ENCODE measurements around the gene C16orf82. TPM values are rescaled to one million over a fixed set of nuclear protein-coding genes. Genes with fewer than 3 reads are reported as not detected.
"Not testable (repeated sequence)": the region's sequence is repeated elsewhere in the genome, so short reads cannot be mapped to it uniquely, and the experiment has no call there.

C16orf82 gene
- total RNA-seq, 1 donor from 2014 or later = not detected

GRCh38 chr16:27086031-27086430, 19.3 kb downstream of the C16orf82 start:
- DNase-seq (ENCODE audit: extremely low read depth, low read depth, low spot score) = not testable (repeated sequence)

- no peak for DNase-seq (ENCODE audit: extremely low read depth, low read depth, low spot score)
Observed at GRCh38 chr16:27088216-27088615, 21.5 kb downstream of the C16orf82 start.

DNA sequence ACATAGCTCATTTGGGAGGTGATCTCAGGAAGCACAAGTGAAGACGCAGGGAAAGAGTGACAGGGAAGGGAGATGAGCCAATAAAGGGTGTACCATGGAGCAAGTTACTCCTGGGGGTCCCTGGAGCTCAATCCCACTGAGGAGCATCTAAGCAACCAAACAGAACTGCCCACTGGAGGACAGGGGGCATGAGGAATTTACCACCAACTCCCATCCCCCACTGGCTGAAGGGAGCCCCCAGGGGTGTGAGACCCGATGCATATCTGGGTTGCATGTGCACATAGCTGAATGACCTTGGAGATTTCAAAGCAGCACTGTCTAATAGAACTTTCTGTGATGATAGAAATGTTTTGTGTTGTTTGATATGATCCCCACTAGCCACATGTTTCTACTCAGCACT, 29.6 kb downstream of the C16orf82 start:
- no peak for DNase-seq (ENCODE audit: extremely low read depth, low read depth, low spot score)

GRCh38 chr16:27097800-27098230, 31.1 kb downstream of the C16orf82 start:
- no peak for DNase-seq (ENCODE audit: extremely low read depth, low read depth, low spot score)

- no peak for DNase-seq (ENCODE audit: extremely low read depth, low read depth, low spot score)
Observed at GRCh38 chr16:27098366-27099049, 31.8 kb downstream of the C16orf82 start.

- DNase-seq (ENCODE audit: extremely low read depth, low read depth, low spot score) = no peak
Observed at GRCh38 chr16:27102701-27103575, 36.2 kb downstream of the C16orf82 start.

- DNase-seq (ENCODE audit: extremely low read depth, low read depth, low spot score) = no peak
Observed at GRCh38 chr16:27103954-27104353, 37.2 kb downstream of the C16orf82 start.

DNA sequence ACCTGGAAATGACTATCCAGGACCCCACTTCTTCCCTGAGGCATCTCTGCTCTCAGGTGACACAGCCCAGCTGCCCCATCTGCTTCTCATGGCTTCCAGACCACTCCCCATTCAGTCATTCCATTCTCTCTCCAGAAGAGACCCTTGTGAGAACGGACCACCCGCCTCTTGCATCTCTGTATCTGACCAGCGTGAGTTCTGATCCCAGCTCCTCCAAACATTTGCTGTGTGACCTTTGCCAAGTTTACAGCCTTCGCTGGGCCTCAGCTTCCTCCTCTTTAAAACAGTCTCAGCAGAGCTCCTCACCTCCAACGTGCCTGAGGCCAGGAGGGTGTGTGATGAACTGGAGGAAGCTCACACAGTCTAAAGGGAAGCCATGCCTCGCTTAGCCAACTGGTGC, 39.6 kb downstream of the C16orf82 start:
- DNase-seq (ENCODE audit: extremely low read depth, low read depth, low spot score) = no peak

- DNase-seq (ENCODE audit: extremely low read depth, low read depth, low spot score) = no peak
Observed at GRCh38 chr16:27107185-27107592, 40.5 kb downstream of the C16orf82 start.

DNA sequence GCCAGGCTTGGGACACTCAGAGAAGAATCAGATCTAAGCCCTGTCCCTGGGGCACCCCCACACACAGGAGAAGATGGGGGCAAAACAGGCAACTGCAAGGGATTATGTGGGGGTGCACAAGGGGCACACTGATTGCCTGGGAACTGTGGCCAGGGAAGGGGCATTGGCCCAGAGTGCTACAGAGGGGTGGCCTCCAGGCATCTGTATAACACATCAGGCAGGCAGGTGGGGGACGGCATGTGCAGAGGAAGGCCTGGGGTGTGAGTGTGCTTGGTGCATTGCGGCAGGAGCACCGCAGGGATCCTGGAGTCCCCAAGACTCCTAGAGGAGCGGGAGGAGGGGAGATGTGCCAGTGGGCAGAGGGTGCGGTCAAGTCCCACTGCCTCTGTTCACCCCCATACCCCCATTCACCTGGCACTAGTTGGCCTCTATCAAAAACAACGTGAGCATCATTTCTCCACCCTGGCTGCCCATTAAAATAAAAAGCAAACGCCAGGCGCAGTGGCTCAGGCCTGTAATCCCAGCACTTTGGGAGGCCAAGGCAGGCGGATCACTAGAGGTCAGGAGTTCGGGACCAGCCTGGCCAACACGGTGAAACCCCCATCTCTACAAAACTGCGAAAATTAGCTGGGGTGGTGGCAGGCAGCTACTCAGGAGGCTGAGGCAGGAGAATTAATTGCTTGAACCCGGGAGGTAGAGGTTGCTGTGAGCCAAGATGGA, 41.5 kb downstream of the C16orf82 start:
- DNase-seq (ENCODE audit: extremely low read depth, low read depth, low spot score) = no peak

DNA sequence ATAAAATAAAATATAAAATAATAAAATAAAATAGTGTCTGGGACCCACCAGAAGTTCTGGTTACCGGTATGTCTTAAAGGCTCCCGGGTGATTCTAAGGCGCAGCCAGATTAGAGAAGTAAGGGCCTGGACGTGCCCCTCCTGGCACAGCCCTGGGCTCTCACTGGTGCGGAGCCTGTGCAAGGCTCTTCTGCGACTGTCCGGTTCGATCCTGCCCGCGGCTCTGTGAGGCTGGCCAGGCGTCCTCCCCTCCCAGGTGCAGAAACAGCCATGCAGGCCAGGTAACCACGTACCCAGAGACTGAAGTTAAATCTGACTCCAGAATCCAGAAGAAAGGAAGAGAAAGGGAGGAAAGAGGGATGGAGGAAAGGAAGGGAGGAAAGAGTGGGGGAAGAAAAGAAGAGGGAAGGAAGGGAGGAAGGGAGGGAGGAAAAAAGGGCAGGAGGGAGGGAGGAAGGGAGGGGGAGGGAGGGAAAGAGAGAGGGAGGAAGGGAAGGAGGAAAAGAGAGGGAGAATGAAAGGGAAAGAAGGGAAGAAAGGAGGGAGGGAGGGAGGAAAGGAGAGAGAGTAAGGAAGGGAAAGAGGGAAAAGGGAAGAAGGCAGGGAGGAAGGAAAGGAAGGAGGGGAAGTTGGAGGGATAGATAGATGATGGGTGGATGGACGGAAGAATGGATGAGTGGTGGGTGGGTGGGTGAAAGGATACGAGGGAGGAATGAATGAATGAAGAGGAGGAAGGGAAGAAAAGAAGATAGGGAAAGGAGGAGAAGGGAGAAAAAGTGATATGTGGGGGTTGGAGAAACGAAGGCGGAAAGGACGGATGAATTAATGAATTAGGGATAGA, 42.3 kb downstream of the C16orf82 start:
- DNase-seq (ENCODE audit: extremely low read depth, low read depth, low spot score) = no peak

GRCh38 chr16:27109666-27110523, 43.2 kb downstream of the C16orf82 start:
- DNase-seq (ENCODE audit: extremely low read depth, low read depth, low spot score) = no peak

- DNase-seq (ENCODE audit: extremely low read depth, low read depth, low spot score) = no peak
Observed at GRCh38 chr16:27110524-27110896, 43.8 kb downstream of the C16orf82 start.

GRCh38 chr16:27111486-27111885, 44.8 kb downstream of the C16orf82 start:
- DNase-seq (ENCODE audit: extremely low read depth, low read depth, low spot score) = no peak

DNA sequence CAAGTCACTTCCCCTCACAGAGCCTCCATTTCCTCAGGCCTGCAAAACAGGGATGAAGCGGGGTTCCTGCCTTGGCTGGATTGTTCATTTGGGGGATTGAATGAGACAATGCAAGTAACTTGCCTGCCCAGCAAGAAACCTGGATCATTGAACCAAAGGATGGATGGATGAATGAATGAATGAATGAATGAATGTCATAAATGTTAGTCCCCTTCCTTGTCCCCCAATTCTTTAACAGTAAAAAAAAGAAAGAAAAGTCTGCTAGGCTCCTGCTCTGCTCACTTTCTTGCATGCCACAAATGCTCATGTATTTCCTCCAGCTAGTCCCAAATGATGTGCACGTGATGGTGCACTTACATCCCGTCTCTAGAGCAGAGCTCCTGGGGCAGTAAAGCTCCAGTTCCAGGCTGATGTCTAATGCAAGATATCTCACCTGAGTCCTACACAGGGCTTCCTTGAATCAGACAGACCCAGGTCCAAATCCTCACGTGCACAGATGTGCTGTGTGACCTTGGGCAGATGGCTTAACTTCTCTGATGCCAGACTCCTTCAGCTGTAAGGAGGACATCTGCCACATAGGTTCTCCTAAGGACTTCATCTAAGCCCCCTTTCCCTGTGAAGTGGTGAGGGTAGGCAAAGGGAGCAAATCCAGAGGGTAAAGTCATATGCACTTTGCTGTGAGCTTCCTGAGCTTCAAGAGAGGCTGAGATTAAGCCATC, 45.5 kb downstream of the C16orf82 start:
- no peak for DNase-seq (ENCODE audit: extremely low read depth, low read depth, low spot score)

DNA sequence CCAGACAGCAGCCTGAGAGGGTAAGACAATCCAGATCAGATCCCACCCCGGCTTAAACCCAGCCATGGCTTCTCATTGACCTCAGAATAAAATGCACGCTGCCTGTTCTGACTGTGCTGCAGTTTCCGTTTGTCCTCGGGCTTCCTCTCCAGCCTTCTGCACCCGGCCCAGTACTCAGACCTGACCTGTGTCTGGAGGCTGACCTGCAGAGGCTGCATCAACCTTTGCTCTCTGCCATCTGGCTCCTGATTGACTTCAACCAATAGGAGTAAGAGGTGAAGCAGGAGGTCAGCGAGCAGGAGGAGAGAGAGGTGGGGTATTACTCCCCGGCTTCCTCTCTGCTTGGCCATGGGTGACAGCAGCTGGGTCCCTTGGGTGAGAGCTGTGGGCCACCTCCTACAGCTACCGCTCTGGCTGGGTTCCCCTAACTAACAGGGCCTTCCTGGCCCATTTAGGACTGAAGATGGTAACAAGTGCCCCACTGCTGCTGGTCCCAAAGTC, 46.7 kb downstream of the C16orf82 start:
- DNase-seq (ENCODE audit: extremely low read depth, low read depth, low spot score) = no peak

DNA sequence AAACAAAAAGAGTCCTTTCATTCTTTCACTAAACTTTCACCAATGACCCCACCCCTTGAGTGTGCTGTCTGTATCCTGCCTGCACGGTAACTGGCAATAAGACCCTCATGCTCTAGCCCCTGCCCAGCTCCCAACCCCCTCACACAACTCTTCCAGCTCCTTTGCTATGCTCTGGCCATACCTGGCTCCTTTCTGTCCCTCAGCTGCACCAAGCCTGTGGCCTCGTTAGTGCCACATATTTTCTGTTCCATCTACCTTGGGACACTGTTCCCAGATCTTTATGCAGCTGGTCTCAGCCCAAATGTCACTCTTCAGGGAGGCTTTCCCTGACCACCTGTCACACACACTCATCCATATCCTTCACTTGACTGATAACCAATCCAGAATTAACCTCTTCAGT, 47.3 kb downstream of the C16orf82 start:
- no peak for DNase-seq (ENCODE audit: extremely low read depth, low read depth, low spot score)

GRCh38 chr16:27118526-27118925, 51.8 kb downstream of the C16orf82 start:
- DNase-seq (ENCODE audit: extremely low read depth, low read depth, low spot score) = no peak

Data from glomerular endothelial cell (primary cell).